ENCODE results near the gene NEIL3. TPM values are rescaled to one million over a fixed set of nuclear protein-coding genes. Genes with fewer than 3 reads are reported as not detected.

The NEIL3 gene
- total RNA-seq, 1 donor from 2014 or later, result 0.98 TPM

DNA sequence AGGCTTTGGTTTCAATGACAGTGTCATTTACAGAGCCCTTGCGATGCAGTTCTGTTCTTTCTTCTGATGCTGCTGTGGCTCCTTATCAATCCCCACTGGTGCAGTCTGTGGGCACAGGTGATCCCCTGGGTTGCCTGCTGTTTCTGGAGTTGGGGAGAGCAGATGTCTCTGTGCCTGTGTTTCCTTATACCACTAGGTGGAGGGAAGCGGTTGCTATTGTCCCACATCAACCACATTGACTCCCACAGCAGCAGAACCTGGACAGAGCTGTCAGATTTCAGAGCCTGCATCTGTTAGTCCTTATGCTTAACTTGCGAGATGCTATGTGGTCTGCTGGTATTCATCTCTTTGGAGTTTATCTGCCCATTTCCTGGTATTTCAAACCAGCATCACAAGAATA, 57.7 kb downstream of the NEIL3 start:
- H3K4me3 ChIP-seq, result no peak overlapping the region
- H3K27ac ChIP-seq, result no peak overlapping the region
- no peak for DNase-seq (ENCODE audit: extremely low spot score in 2 of 2)
- TF ChIP-seq, protein P1, sequence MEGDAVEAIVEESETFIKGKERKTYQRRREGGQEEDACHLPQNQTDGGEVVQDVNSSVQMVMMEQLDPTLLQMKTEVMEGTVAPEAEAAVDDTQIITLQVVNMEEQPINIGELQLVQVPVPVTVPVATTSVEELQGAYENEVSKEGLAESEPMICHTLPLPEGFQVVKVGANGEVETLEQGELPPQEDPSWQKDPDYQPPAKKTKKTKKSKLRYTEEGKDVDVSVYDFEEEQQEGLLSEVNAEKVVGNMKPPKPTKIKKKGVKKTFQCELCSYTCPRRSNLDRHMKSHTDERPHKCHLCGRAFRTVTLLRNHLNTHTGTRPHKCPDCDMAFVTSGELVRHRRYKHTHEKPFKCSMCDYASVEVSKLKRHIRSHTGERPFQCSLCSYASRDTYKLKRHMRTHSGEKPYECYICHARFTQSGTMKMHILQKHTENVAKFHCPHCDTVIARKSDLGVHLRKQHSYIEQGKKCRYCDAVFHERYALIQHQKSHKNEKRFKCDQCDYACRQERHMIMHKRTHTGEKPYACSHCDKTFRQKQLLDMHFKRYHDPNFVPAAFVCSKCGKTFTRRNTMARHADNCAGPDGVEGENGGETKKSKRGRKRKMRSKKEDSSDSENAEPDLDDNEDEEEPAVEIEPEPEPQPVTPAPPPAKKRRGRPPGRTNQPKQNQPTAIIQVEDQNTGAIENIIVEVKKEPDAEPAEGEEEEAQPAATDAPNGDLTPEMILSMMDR (IDR thresholded peaks at IDR 0.05), result no peak
- TF ChIP-seq POLR2A (IDR thresholded peaks at IDR 0.05) (no peak), POLR2AphosphoS5 (IDR thresholded peaks at IDR 0.05; ENCODE audit: insufficient read depth in 1 of 2, low read depth in 1 of 2) (no peak)
- no peaks in the 10 kb centered on the region for H3K27me3 ChIP-seq
- H3K9me3 ChIP-seq, result no peaks in the 10 kb centered on the region
- H3K36me3 ChIP-seq, result no peaks in the 10 kb centered on the region
- intact Hi-C loops (cut with DNase I), result no loop called here
- no peaks in the 10 kb centered on the region for H3K4me1 ChIP-seq

DNA sequence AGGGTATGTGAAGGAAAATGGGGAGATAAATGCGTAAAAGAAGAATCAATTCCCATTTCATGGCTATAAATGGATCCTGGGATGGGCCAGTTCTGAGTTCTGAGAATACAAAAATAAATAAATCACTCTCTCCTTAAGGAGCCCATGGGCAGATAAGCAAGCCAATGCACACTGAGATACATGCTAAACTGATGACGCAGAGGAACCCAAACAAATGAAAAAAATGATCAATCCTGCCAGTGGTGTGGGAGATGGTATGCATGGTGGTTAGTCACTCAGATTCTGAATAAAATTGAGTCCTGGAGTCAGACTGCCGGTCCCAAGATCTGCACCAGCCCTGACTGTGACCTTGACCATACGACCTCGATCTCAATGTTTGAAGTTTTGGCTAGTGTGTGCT, 59.7 kb downstream of the NEIL3 start:
- H3K27ac ChIP-seq, result no peak overlapping the region
- intact Hi-C loops (cut with DNase I), result no loop called here
- TF ChIP-seq, protein P1 (IDR thresholded peaks at IDR 0.05), result no peak
- TF ChIP-seq POLR2A (IDR thresholded peaks at IDR 0.05) (no peak), POLR2AphosphoS5 (IDR thresholded peaks at IDR 0.05; ENCODE audit: insufficient read depth in 1 of 2, low read depth in 1 of 2) (no peak)
- no peaks in the 10 kb centered on the region for H3K9me3 ChIP-seq
- DNase-seq (ENCODE audit: extremely low spot score in 2 of 2), result no peak
- H3K36me3 ChIP-seq, result no peaks in the 10 kb centered on the region
- H3K4me1 ChIP-seq, result no peaks in the 10 kb centered on the region
- H3K27me3 ChIP-seq, result no peaks in the 10 kb centered on the region
- no peak overlapping the region for H3K4me3 ChIP-seq

DNA sequence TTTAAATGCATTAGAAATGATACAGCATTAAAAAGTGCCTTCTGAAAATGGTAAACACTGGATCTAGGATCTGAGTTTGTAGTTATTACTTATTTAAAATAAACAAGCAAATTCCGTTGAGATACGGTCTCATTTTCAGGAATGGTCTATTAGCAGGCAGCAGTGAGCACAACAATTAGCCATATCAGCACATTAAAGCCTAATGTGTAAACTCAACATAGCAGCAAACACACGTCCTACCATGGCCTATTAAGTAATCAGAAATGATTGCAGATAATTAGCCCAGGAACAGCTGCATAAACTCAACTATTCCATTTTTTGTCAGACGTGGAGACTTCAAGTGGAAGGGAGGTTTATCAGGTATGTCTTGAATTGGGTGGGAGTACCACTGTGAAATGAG, 61.8 kb downstream of the NEIL3 start:
- H3K4me3 ChIP-seq, result no peak overlapping the region
- no peak for TF ChIP-seq POLR2AphosphoS5 (IDR thresholded peaks at IDR 0.05; ENCODE audit: insufficient read depth in 1 of 2, low read depth in 1 of 2)
- no peak for TF ChIP-seq POLR2A (IDR thresholded peaks at IDR 0.05)
- TF ChIP-seq, protein P1 (IDR thresholded peaks at IDR 0.05), result no peak
- no peaks in the 10 kb centered on the region for H3K4me1 ChIP-seq
- H3K27me3 ChIP-seq, result no peaks in the 10 kb centered on the region
- intact Hi-C loops (cut with DNase I), result no loop called here
- DNase-seq (ENCODE audit: extremely low spot score in 2 of 2), result no peak
- no peaks in the 10 kb centered on the region for H3K36me3 ChIP-seq
- no peak overlapping the region for H3K27ac ChIP-seq
- H3K9me3 ChIP-seq, result no peaks in the 10 kb centered on the region

DNA sequence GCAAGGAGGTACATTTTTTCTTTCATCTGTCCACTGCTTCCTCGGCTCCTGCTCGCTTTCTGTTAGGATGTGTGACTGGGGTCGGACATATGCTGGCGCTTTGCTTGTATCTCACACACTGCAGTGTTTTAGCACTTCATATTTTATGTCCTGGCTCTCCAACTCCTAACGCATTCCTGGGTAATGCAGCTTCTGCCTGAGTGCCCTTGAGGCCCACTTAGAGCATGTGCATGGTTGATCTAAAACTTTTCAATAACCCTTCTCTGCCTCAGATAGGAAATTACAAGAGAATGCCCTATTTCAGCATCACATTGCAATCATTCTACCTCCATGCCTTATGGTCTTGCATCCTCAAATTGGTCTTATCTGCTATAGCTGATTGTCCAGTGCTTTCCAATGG, 65.3 kb downstream of the NEIL3 start:
- no peaks in the 10 kb centered on the region for H3K9me3 ChIP-seq
- H3K36me3 ChIP-seq, result no peaks in the 10 kb centered on the region
- TF ChIP-seq, protein P1 (IDR thresholded peaks at IDR 0.05), result no peak
- H3K27me3 ChIP-seq, result no peaks in the 10 kb centered on the region
- H3K4me3 ChIP-seq, result no peak overlapping the region
- intact Hi-C loops (cut with DNase I), result no loop called here
- DNase-seq (ENCODE audit: extremely low spot score in 2 of 2), result no peak
- H3K27ac ChIP-seq, result no peak overlapping the region
- no peaks in the 10 kb centered on the region for H3K4me1 ChIP-seq

DNA sequence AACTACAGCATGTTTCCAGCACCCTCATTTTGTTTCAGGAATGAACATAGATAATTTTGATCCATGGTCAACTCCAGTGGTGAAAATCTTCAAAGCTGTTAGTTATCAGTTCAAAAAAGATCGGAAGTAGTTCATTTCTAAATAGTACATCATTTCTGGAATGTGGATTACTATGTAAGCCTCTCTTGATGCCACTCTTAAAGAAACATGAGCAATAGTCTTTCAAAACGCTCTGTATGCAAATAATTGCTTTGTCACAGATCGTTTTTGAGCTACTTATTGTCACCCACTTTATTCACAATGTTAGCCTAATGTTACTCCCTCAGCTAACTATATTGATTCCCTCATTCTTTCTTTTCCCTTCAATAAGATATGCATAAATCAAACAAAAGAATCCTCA, 65.7 kb downstream of the NEIL3 start:
- H3K4me3 ChIP-seq, result no peak overlapping the region
- intact Hi-C loops (cut with DNase I), result no loop called here
- no peak for DNase-seq (ENCODE audit: extremely low spot score in 2 of 2)
- H3K9me3 ChIP-seq, result no peaks in the 10 kb centered on the region
- no peaks in the 10 kb centered on the region for H3K4me1 ChIP-seq
- H3K36me3 ChIP-seq, result no peaks in the 10 kb centered on the region
- H3K27ac ChIP-seq, result no peak overlapping the region
- TF ChIP-seq, protein P1 (IDR thresholded peaks at IDR 0.05), result no peak
- TF ChIP-seq POLR2A (IDR thresholded peaks at IDR 0.05), result no peak
- no peak for TF ChIP-seq POLR2AphosphoS5 (IDR thresholded peaks at IDR 0.05; ENCODE audit: insufficient read depth in 1 of 2, low read depth in 1 of 2)
- no peaks in the 10 kb centered on the region for H3K27me3 ChIP-seq
